OCI-LY7 (cell line): ENCODE results near the gene EHD2. TPM values are rescaled to one million over a fixed set of nuclear protein-coding genes. Genes with fewer than 3 reads are reported as not detected.

Experiments used
- BruUV-seq: library from RNA; stranded (reverse); fragments of 400-500 nt; replicated peaks from 2 replicates; lab custom pipeline; 2021; lab: Mats Ljungman, UMichigan
- CTCF ChIA-PET: fragments of 300-600 bp; sonication (Branson Sonifier 250); formaldehyde crosslinking; loops from one replicate; lab custom pipeline; 2022; ENCODE audit warnings: antibody characterized with exemption; ENCODE audit not compliant: unreplicated experiment; lab: Charles Lee
- POLR2A ChIA-PET: fragments of 300-600 bp; sonication (Branson Sonifier 250); formaldehyde crosslinking; loops from one replicate; lab custom pipeline; 2022; ENCODE audit warnings: antibody characterized with exemption; lab: Charles Lee
- DNase-seq: peaks from one replicate; pipeline ENCODE4 v3.0.0-alpha.2; 2015; ENCODE audit warnings: low spot score
- H2AFZ ChIP-seq: fragments of 200-600 bp; sonication (generic), shearing (Covaris generic); 2 replicates; pipeline ENCODE4 v1.6.1; 2014; ENCODE audit warnings: mild to moderate bottlenecking, antibody characterized with exemption, low read length, moderate library complexity
- H3K27ac ChIP-seq: fragments of 200-600 bp; sonication (generic); 2 replicates; pipeline ENCODE4 v1.5.1; 2014; ENCODE audit warnings: mixed run types, low read depth, mild to moderate bottlenecking, moderate library complexity, low read length, inconsistent platforms; ENCODE audit not compliant: poor library complexity, severe bottlenecking
- H3K36me3 ChIP-seq: fragments of 200-600 bp; sonication (generic); 2 replicates; pipeline ENCODE4 v1.6.1; 2014; ENCODE audit warnings: mild to moderate bottlenecking, antibody characterized with exemption, low read length, moderate library complexity, mixed read lengths; ENCODE audit not compliant: insufficient read depth
- H3K4me1 ChIP-seq: fragments of 200-600 bp; sonication (generic); 2 replicates; pipeline ENCODE4 v1.5.1; 2014; ENCODE audit warnings: mild to moderate bottlenecking, low read length; ENCODE audit not compliant: insufficient read depth, poor library complexity, severe bottlenecking
- H3K4me2 ChIP-seq: fragments of 200-600 bp; sonication (generic); 2 replicates; pipeline ENCODE4 v1.6.1; 2014; ENCODE audit warnings: mild to moderate bottlenecking, low read length
- H3K4me3 ChIP-seq: fragments of 200-600 bp; sonication (generic); 2 replicates; pipeline ENCODE4 v1.5.1; 2014; ENCODE audit warnings: mild to moderate bottlenecking, low read depth, low read length; ENCODE audit not compliant: poor library complexity, severe bottlenecking
- H3K79me2 ChIP-seq: fragments of 200-600 bp; sonication (generic); 2 replicates; pipeline ENCODE4 v1.6.1; 2016; ENCODE audit warnings: low read depth, mild to moderate bottlenecking, low read length, moderate library complexity, mixed read lengths; ENCODE audit not compliant: insufficient read depth
- H3K9me2 ChIP-seq: fragments of 200-600 bp; sonication (generic); 2 replicates; pipeline ENCODE4 v1.6.1; 2016; ENCODE audit warnings: mild to moderate bottlenecking, low read length, mixed read lengths; ENCODE audit not compliant: insufficient read depth
- H3K9me3 ChIP-seq: fragments of 200-600 bp; sonication (generic); 2 replicates; pipeline ENCODE4 v1.6.1; 2014; ENCODE audit warnings: mild to moderate bottlenecking, mixed run types, low read length, mixed read lengths
- H4K20me1 ChIP-seq: fragments of 200-600 bp; sonication (generic); 2 replicates; pipeline ENCODE4 v1.6.1; 2014; ENCODE audit warnings: mild to moderate bottlenecking, antibody characterized with exemption, low read length, moderate library complexity, mixed read lengths; ENCODE audit not compliant: insufficient read depth
- EZH2phosphoT487 ChIP-seq: fragments of 200-600 bp; sonication (generic); IDR thresholded peaks from 2 replicates; pipeline ENCODE4 v1.6.1; 2018; ENCODE audit warnings: low read depth, borderline replicate concordance, mild to moderate bottlenecking, mixed run types, antibody characterized with exemption, low read length, moderate library complexity, mixed read lengths
- intact Hi-C: fragments of 100-400 bp; cut with micrococcal nuclease; formaldehyde crosslinking; loops from one replicate; pipeline ENCODE4 v1.10.0; 2022; ENCODE audit not compliant: unreplicated experiment
- total RNA-seq, 2 experiments: library from RNA; depleted of rRNA in 1 of 2; stranded (reverse); fragments of >200 nt in 1 of 2; shearing (Covaris generic) in 1 of 2; gene quantifications; 2 replicates each; pipeline ENCODE4 v1.2.3, GENCODE V29; 2014 to 2022
- TF ChIP-seq, protein P1 (sequence below): fragments of 200-600 bp; sonication (generic); conservative IDR thresholded peaks from 2 replicates; pipeline ENCODE4 v1.5.1; 2014; ENCODE audit warnings: mild to moderate bottlenecking, antibody characterized with exemption, low read length, moderate library complexity, mixed read lengths

EHD2 gene
- total RNA-seq, 2 experiments from 2014 or later, result not detected

DNA sequence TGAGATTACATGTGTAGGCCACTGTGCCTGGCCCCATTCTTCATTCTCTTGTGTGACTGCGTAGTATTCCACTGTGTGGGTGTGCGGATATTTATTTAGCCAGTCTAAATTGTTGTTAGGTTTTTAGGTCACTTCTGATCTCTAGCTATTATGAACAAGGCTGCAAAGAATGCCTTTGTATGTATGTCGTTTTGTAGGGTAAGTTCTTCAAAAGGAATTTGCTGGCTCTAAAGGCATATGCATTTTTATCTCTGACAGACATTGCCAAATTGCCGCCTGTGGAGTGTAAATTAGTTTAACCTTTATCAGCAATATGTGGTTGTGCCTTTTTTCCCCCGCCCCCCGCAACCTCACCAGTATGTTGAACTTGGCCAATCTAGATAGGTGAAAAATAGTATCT is 30.3 kb upstream of the EHD2 start:
- POLR2A ChIA-PET, result no interaction called here
- H3K36me3 ChIP-seq, result peaks cover 8% of the 10 kb centered on the region; the same call in 1 of the 2 replicates
- H3K4me1 ChIP-seq, result no peaks in the 10 kb centered on the region
- intact Hi-C loops, result no loop called here
- H3K4me3 ChIP-seq, result no peak overlapping the region
- CTCF ChIA-PET, result no interaction called here
- H3K27ac ChIP-seq, result no peak overlapping the region
- no peaks in the 10 kb centered on the region for H3K79me2 ChIP-seq
- no TSS peak for BruUV-seq
- H3K4me2 ChIP-seq, result no peak overlapping the region
- no peaks in the 10 kb centered on the region for H4K20me1 ChIP-seq
- no peaks in the 10 kb centered on the region for H3K9me3 ChIP-seq
- TF ChIP-seq EZH2phosphoT487, result no peak
- TF ChIP-seq, protein P1, sequence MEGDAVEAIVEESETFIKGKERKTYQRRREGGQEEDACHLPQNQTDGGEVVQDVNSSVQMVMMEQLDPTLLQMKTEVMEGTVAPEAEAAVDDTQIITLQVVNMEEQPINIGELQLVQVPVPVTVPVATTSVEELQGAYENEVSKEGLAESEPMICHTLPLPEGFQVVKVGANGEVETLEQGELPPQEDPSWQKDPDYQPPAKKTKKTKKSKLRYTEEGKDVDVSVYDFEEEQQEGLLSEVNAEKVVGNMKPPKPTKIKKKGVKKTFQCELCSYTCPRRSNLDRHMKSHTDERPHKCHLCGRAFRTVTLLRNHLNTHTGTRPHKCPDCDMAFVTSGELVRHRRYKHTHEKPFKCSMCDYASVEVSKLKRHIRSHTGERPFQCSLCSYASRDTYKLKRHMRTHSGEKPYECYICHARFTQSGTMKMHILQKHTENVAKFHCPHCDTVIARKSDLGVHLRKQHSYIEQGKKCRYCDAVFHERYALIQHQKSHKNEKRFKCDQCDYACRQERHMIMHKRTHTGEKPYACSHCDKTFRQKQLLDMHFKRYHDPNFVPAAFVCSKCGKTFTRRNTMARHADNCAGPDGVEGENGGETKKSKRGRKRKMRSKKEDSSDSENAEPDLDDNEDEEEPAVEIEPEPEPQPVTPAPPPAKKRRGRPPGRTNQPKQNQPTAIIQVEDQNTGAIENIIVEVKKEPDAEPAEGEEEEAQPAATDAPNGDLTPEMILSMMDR, result no peak
- H3K9me2 ChIP-seq, result no peaks in the 10 kb centered on the region
- DNase-seq, result no peak
- H2AFZ ChIP-seq, result no peak overlapping the region

DNA sequence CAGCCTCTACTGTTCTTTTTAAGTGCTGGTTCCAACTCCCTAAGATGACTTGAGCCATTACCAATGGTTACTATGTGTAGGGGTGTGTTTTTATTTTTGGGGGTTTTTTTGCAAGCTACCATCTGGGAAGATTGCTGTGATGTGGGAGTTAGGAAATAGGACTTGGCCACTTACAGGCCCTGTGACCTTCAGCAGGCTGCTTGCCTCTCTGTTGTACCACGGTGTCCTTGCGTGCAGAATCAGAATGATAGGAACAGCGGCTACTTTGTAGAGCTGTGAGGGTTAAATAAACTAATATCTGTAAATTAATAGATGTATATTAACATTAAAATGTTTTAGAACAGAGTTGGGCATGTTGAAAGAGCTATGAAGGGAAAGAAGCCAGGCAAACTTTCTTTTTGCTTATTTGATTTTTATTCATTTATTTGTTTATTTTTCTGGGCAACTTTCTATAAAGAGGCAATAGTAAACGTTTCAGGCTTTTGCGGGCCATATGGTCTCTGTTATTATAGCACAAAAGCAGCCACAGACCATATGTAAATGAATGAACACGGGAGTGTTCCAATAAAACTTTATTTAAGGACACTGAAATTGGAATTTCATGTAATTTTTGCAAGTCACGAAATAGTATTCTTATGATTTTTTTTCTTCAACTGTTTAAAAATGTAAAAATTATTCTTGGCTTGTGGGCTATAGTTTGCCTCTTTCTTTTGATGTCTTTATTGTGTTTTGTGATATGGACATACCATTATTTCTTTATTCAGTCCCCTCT is 26.4 kb upstream of the EHD2 start:
- no peaks in the 10 kb centered on the region for H3K9me3 ChIP-seq
- TF ChIP-seq EZH2phosphoT487, result no peak
- TF ChIP-seq, protein P1, result no peak
- POLR2A ChIA-PET, result no interaction called here
- no peak overlapping the region for H3K27ac ChIP-seq
- no peak for DNase-seq
- no peaks in the 10 kb centered on the region for H3K9me2 ChIP-seq
- H3K4me2 ChIP-seq, result no peak overlapping the region
- H2AFZ ChIP-seq, result no peak overlapping the region
- CTCF ChIA-PET, result no interaction called here
- BruUV-seq, result no TSS peak
- H3K36me3 ChIP-seq, result 0 out of 2 replicates have a peak, but pooled peaks cover 6% of the 10 kb centered on the region
- H3K79me2 ChIP-seq, result no peaks in the 10 kb centered on the region
- no peaks in the 10 kb centered on the region for H3K4me1 ChIP-seq
- intact Hi-C loops, result no loop called here
- no peak overlapping the region for H3K4me3 ChIP-seq
- H4K20me1 ChIP-seq, result no peaks in the 10 kb centered on the region

DNA sequence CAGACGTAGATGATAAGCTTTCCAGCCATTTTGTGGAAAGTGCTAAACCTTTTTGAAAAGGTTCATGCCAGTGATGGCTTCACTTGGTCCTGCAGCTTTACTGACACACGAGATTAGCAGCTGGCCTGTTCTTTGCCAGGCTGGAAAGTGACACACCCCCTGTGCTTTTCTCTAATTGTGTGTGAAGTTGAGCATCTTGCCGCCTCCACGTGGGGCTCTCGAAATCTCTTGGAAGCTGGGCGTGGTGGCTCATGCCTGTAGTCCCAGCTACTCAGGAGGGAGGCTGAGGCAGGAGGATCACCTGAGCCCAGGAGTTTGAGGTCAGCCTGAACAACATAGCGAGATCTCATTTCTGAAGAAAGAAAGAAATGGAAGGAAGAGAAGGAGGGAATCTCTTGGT is 25.3 kb upstream of the EHD2 start:
- H3K4me2 ChIP-seq, result no peak overlapping the region
- peaks cover 10% of the 10 kb centered on the region; the same call in 1 of the 2 replicates for H3K36me3 ChIP-seq
- no peaks in the 10 kb centered on the region for H3K79me2 ChIP-seq
- H4K20me1 ChIP-seq, result no peaks in the 10 kb centered on the region
- intact Hi-C loops, result no loop called here
- no peaks in the 10 kb centered on the region for H3K9me3 ChIP-seq
- no peaks in the 10 kb centered on the region for H3K9me2 ChIP-seq
- H2AFZ ChIP-seq, result no peak overlapping the region
- BruUV-seq, result no TSS peak
- ChIA-PET CTCF (interaction anchor here (0.6 kb wide), 1 partner anchor 372 kb away, joined by 3 read pairs; no protein-coding TSS in a partner anchor), POLR2A (no interaction called here)
- no peaks in the 10 kb centered on the region for H3K4me1 ChIP-seq
- H3K27ac ChIP-seq, result no peak overlapping the region
- H3K4me3 ChIP-seq, result no peak overlapping the region
- TF ChIP-seq, protein P1, result no peak
- TF ChIP-seq EZH2phosphoT487, result no peak
- no peak for DNase-seq
